MM.1S (cell line): Measurements from ENCODE around the gene CACNB2.

ENCODE experiments used
- DNase-seq: peaks from one replicate; pipeline ENCODE4 v3.0.0-alpha.2; 2015
- H2AFZ ChIP-seq: fragments of 300-600 bp; sonication (generic); 2 replicates; pipeline ENCODE4 v1.6.0; 2016; ENCODE audit warnings: antibody characterized with exemption, low read length
- H3F3A ChIP-seq: fragments of 300-600 bp; sonication (generic); 2 replicates; pipeline ENCODE4 v1.6.1; 2016; ENCODE audit warnings: mild to moderate bottlenecking, antibody characterized with exemption, low read length, moderate library complexity, mixed read lengths; ENCODE audit not compliant: insufficient read depth
- H3K27ac ChIP-seq: fragments of 300-600 bp; sonication (generic); 2 replicates; pipeline ENCODE4 v1.5.1; 2016; ENCODE audit warnings: mild to moderate bottlenecking, low read length
- H3K27me3 ChIP-seq: fragments of 300-600 bp; sonication (generic); replicated peaks from 2 replicates; pipeline ENCODE4 v1.6.0; 2016; ENCODE audit warnings: low read length; ENCODE audit not compliant: insufficient read depth
- H3K36me3 ChIP-seq: fragments of 300-600 bp; sonication (generic); replicated peaks from 2 replicates; pipeline ENCODE4 v1.6.1; 2016; ENCODE audit warnings: mild to moderate bottlenecking, low read length, mixed read lengths; ENCODE audit not compliant: insufficient read depth
- H3K4me1 ChIP-seq: fragments of 300-600 bp; sonication (generic); 2 replicates; pipeline ENCODE4 v1.6.1; 2016; ENCODE audit warnings: low read length, mixed read lengths
- H3K4me2 ChIP-seq: fragments of 300-600 bp; sonication (generic); 2 replicates; pipeline ENCODE4 v1.6.0; 2016; ENCODE audit warnings: low read depth, low read length
- H3K4me3 ChIP-seq: fragments of 300-600 bp; sonication (generic); 2 replicates; pipeline ENCODE4 v1.5.1; 2016; ENCODE audit warnings: low read length, mixed read lengths
- H3K79me2 ChIP-seq: fragments of 300-600 bp; sonication (generic); 2 replicates; pipeline ENCODE4 v1.6.1; 2016; ENCODE audit warnings: mixed run types, low read length, mixed read lengths
- H3K9ac ChIP-seq: fragments of 300-600 bp; sonication (generic); 2 replicates; pipeline ENCODE4 v1.6.1; 2016; ENCODE audit warnings: low read length, mixed read lengths
- H3K9me2 ChIP-seq: fragments of 300-600 bp; sonication (generic); replicated peaks from 2 replicates; pipeline ENCODE4 v1.6.1; 2016; ENCODE audit warnings: mild to moderate bottlenecking, low read length, mixed read lengths; ENCODE audit not compliant: insufficient read depth
- H3K9me3 ChIP-seq: fragments of 300-600 bp; sonication (generic); replicated peaks from 2 replicates; pipeline ENCODE4 v1.6.1; 2016; ENCODE audit warnings: mild to moderate bottlenecking, low read length, mixed read lengths; ENCODE audit not compliant: insufficient read depth
- H4K20me1 ChIP-seq: fragments of 300-600 bp; sonication (generic); 2 replicates; pipeline ENCODE4 v1.6.1; 2016; ENCODE audit warnings: mild to moderate bottlenecking, low read length, moderate library complexity, mixed read lengths; ENCODE audit not compliant: insufficient read depth
- EZH2 ChIP-seq: fragments of 300-600 bp; sonication (generic); optimal IDR thresholded peaks from 2 replicates; pipeline ENCODE3; 2017; ENCODE audit warnings: low read depth, mild to moderate bottlenecking, antibody characterized with exemption, low read length, mixed read lengths
- EZH2phosphoT487 ChIP-seq: fragments of 300-600 bp; sonication (generic); IDR thresholded peaks from 2 replicates; pipeline ENCODE4 v1.6.1; 2018; ENCODE audit warnings: antibody characterized with exemption, low read length
- TF ChIP-seq, protein P1 (sequence below): fragments of 300-600 bp; sonication (generic); IDR thresholded peaks from 2 replicates; pipeline ENCODE4 v1.5.1; 2016; ENCODE audit warnings: antibody characterized with exemption, low read length, mixed read lengths

Gene CACNB2

DNA sequence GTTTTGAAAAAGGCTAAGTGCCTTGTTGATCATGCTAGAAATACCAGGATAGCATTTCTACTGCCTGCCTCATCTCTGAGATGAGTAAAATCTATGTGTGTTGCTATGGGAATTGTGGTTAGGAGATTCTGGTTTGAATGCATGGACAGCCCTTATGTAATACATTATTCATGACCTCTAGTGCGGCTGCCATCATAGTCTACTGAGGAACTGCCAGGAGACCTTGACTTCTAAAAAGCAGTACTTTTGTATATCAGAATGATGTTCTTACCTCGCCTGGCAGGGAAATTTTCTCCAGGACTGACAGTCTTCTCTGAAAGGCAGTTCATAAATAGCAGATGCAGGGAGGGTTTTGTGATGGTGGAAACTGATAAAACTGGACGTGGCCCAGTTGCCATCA is 262.6 kb downstream of the CACNB2 start:
- no peak for DNase-seq
- no peak overlapping the region for H2AFZ ChIP-seq
- H3F3A ChIP-seq, result no peaks in the 10 kb centered on the region
- H4K20me1 ChIP-seq, result no peaks in the 10 kb centered on the region
- no peaks in the 10 kb centered on the region for H3K27me3 ChIP-seq
- H3K4me3 ChIP-seq, result no peak overlapping the region
- no peak overlapping the region for H3K27ac ChIP-seq
- H3K9ac ChIP-seq, result no peak overlapping the region
- H3K9me3 ChIP-seq, result no peaks in the 10 kb centered on the region
- no peaks in the 10 kb centered on the region for H3K9me2 ChIP-seq
- no peaks in the 10 kb centered on the region for H3K79me2 ChIP-seq
- TF ChIP-seq EZH2phosphoT487, result no peak
- TF ChIP-seq, protein P1, sequence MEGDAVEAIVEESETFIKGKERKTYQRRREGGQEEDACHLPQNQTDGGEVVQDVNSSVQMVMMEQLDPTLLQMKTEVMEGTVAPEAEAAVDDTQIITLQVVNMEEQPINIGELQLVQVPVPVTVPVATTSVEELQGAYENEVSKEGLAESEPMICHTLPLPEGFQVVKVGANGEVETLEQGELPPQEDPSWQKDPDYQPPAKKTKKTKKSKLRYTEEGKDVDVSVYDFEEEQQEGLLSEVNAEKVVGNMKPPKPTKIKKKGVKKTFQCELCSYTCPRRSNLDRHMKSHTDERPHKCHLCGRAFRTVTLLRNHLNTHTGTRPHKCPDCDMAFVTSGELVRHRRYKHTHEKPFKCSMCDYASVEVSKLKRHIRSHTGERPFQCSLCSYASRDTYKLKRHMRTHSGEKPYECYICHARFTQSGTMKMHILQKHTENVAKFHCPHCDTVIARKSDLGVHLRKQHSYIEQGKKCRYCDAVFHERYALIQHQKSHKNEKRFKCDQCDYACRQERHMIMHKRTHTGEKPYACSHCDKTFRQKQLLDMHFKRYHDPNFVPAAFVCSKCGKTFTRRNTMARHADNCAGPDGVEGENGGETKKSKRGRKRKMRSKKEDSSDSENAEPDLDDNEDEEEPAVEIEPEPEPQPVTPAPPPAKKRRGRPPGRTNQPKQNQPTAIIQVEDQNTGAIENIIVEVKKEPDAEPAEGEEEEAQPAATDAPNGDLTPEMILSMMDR, result no peak
- no peak for TF ChIP-seq EZH2
- H3K4me2 ChIP-seq, result no peak overlapping the region
- H3K36me3 ChIP-seq, result no peaks in the 10 kb centered on the region
- H3K4me1 ChIP-seq, result no peaks in the 10 kb centered on the region

DNA sequence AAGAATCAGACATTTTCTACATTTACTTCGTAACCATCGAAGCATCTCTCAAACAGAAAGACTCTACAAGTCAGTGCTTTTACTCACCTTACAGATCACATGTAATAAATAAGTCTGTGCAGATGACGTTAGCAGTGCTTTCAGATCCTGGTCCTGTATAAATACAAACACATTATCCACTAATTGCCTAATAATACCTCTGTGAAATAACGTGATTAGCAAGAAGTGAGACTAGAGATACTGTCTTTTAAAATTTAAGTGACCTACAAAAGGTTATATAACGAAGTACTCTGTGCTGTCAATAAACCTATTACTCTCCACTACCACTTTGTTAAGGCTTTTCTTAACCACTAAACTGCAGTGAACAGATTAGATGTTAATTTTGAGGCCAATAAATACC is 264.3 kb downstream of the CACNB2 start:
- Histone ChIP-seq H3K4me2 (no peak overlapping the region), H3K9me2 (no peaks in the 10 kb centered on the region), H2AFZ (no peak overlapping the region), H3K27me3 (no peaks in the 10 kb centered on the region), H4K20me1 (no peaks in the 10 kb centered on the region), H3K9me3 (no peaks in the 10 kb centered on the region), H3K27ac (no peak overlapping the region), H3K4me3 (no peak overlapping the region), H3K4me1 (no peaks in the 10 kb centered on the region), H3K36me3 (no peaks in the 10 kb centered on the region), H3K79me2 (no peaks in the 10 kb centered on the region), H3K9ac (no peak overlapping the region), H3F3A (no peaks in the 10 kb centered on the region)
- no peak for DNase-seq
- TF ChIP-seq EZH2, result no peak

DNA sequence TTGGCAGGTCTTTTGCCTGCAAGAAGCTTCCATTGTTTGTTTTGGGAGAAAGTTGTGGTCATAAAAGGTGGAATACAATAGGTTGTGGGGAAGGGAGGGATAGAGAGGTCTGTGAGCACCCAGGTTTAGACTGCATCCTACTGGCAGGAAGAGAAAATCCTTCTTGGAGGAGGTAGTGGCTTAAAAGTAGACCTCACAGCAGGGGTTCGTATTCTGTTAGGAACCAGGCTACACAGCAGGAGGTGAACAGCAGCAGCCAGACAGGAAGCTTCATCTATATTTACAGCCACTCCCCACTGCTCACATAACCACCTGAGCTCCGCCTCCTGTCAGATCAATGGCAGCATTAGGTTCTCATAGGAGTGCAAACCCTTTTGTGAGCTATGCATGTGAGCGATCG is 265.9 kb downstream of the CACNB2 start:
- no peak overlapping the region for H2AFZ ChIP-seq
- H3K79me2 ChIP-seq, result no peaks in the 10 kb centered on the region
- H3K9me2 ChIP-seq, result no peaks in the 10 kb centered on the region
- H3K27ac ChIP-seq, result no peak overlapping the region
- H3F3A ChIP-seq, result no peaks in the 10 kb centered on the region
- no peaks in the 10 kb centered on the region for H3K36me3 ChIP-seq
- H3K4me3 ChIP-seq, result no peak overlapping the region
- DNase-seq, result no peak
- no peaks in the 10 kb centered on the region for H3K9me3 ChIP-seq
- no peaks in the 10 kb centered on the region for H4K20me1 ChIP-seq
- TF ChIP-seq, protein P1, result no peak
- TF ChIP-seq EZH2 (no peak), EZH2phosphoT487 (no peak)
- H3K4me1 ChIP-seq, result no peaks in the 10 kb centered on the region
- H3K4me2 ChIP-seq, result no peak overlapping the region
- no peak overlapping the region for H3K9ac ChIP-seq
- no peaks in the 10 kb centered on the region for H3K27me3 ChIP-seq

DNA sequence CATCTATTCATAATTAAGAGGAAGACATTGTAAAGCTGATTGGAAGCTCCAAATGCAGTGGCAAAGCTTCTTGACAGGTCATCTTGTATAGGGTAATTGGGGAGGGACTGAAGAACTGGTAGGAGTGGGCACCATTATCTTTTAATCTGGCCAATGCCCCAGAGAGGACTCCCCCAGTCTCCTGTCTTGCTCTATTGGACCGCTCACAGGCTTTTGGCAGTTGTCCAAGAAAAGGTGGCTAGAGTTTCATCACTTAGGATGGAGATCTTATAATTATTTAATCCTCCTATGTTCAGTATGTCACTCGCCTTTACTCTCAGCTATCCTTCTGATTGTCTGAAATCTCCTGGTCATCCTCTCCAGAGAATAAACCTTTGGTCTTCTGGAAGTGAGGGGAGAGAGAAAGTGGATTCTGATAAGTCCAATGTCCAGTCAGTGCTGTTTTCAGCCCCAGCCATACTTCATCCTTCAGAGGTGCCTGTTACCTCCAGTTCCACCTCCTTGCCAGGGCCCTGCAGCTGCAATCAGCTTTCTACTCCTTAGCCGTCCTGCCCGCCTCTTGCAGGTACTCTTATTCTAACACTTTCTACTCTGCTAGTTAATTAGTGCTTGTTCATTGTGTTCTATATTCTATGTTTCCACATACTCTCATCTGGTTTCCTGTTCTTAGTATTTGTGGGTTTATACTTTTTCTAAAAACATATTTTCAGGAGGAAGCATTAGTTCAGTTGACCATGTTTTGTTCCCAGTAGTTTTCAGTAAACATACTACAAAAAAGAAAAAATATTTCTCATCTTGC is 269.6 kb downstream of the CACNB2 start:
- H3K79me2 ChIP-seq, result no peaks in the 10 kb centered on the region
- H3K27me3 ChIP-seq, result no peaks in the 10 kb centered on the region
- H3K27ac ChIP-seq, result no peak overlapping the region
- no peaks in the 10 kb centered on the region for H3K9me3 ChIP-seq
- no peaks in the 10 kb centered on the region for H3K36me3 ChIP-seq
- no peak overlapping the region for H2AFZ ChIP-seq
- H3K4me2 ChIP-seq, result no peak overlapping the region
- no peaks in the 10 kb centered on the region for H4K20me1 ChIP-seq
- no peak for DNase-seq
- no peak overlapping the region for H3K9ac ChIP-seq
- H3F3A ChIP-seq, result no peaks in the 10 kb centered on the region
- no peak overlapping the region for H3K4me3 ChIP-seq
- no peaks in the 10 kb centered on the region for H3K4me1 ChIP-seq
- TF ChIP-seq EZH2phosphoT487 (no peak), EZH2 (no peak)
- TF ChIP-seq, protein P1, result no peak
- no peaks in the 10 kb centered on the region for H3K9me2 ChIP-seq
